OCI-LY7 (cell line): ENCODE data around the gene STK38L. TPM values are rescaled to one million over a fixed set of nuclear protein-coding genes. Genes with fewer than 3 reads are reported as not detected.

ENCODE experiments used
- BruUV-seq: library from RNA; stranded (reverse); fragments of 400-500 nt; replicated peaks from 2 replicates; lab custom pipeline; 2021; lab: Mats Ljungman, UMichigan
- CTCF ChIA-PET: fragments of 300-600 bp; sonication (Branson Sonifier 250); formaldehyde crosslinking; loops from one replicate; lab custom pipeline; 2022; ENCODE audit warnings: antibody characterized with exemption; ENCODE audit not compliant: unreplicated experiment; lab: Charles Lee
- POLR2A ChIA-PET: fragments of 300-600 bp; sonication (Branson Sonifier 250); formaldehyde crosslinking; loops from one replicate; lab custom pipeline; 2022; ENCODE audit warnings: antibody characterized with exemption; lab: Charles Lee
- DNase-seq: peaks from one replicate; pipeline ENCODE4 v3.0.0-alpha.2; 2015; ENCODE audit warnings: low spot score
- H2AFZ ChIP-seq: fragments of 200-600 bp; sonication (generic), shearing (Covaris generic); 2 replicates; pipeline ENCODE4 v1.6.1; 2014; ENCODE audit warnings: mild to moderate bottlenecking, antibody characterized with exemption, low read length, moderate library complexity
- H3K27ac ChIP-seq: fragments of 200-600 bp; sonication (generic); 2 replicates; pipeline ENCODE4 v1.5.1; 2014; ENCODE audit warnings: mixed run types, low read depth, mild to moderate bottlenecking, moderate library complexity, low read length, inconsistent platforms; ENCODE audit not compliant: poor library complexity, severe bottlenecking
- H3K36me3 ChIP-seq: fragments of 200-600 bp; sonication (generic); 2 replicates; pipeline ENCODE4 v1.6.1; 2014; ENCODE audit warnings: mild to moderate bottlenecking, antibody characterized with exemption, low read length, moderate library complexity, mixed read lengths; ENCODE audit not compliant: insufficient read depth
- H3K4me1 ChIP-seq: fragments of 200-600 bp; sonication (generic); 2 replicates; pipeline ENCODE4 v1.5.1; 2014; ENCODE audit warnings: mild to moderate bottlenecking, low read length; ENCODE audit not compliant: insufficient read depth, poor library complexity, severe bottlenecking
- H3K4me2 ChIP-seq: fragments of 200-600 bp; sonication (generic); 2 replicates; pipeline ENCODE4 v1.6.1; 2014; ENCODE audit warnings: mild to moderate bottlenecking, low read length
- H3K4me3 ChIP-seq: fragments of 200-600 bp; sonication (generic); 2 replicates; pipeline ENCODE4 v1.5.1; 2014; ENCODE audit warnings: mild to moderate bottlenecking, low read depth, low read length; ENCODE audit not compliant: poor library complexity, severe bottlenecking
- H3K79me2 ChIP-seq: fragments of 200-600 bp; sonication (generic); 2 replicates; pipeline ENCODE4 v1.6.1; 2016; ENCODE audit warnings: low read depth, mild to moderate bottlenecking, low read length, moderate library complexity, mixed read lengths; ENCODE audit not compliant: insufficient read depth
- H3K9me2 ChIP-seq: fragments of 200-600 bp; sonication (generic); 2 replicates; pipeline ENCODE4 v1.6.1; 2016; ENCODE audit warnings: mild to moderate bottlenecking, low read length, mixed read lengths; ENCODE audit not compliant: insufficient read depth
- H3K9me3 ChIP-seq: fragments of 200-600 bp; sonication (generic); 2 replicates; pipeline ENCODE4 v1.6.1; 2014; ENCODE audit warnings: mild to moderate bottlenecking, mixed run types, low read length, mixed read lengths
- H4K20me1 ChIP-seq: fragments of 200-600 bp; sonication (generic); 2 replicates; pipeline ENCODE4 v1.6.1; 2014; ENCODE audit warnings: mild to moderate bottlenecking, antibody characterized with exemption, low read length, moderate library complexity, mixed read lengths; ENCODE audit not compliant: insufficient read depth
- EZH2phosphoT487 ChIP-seq: fragments of 200-600 bp; sonication (generic); IDR thresholded peaks from 2 replicates; pipeline ENCODE4 v1.6.1; 2018; ENCODE audit warnings: low read depth, borderline replicate concordance, mild to moderate bottlenecking, mixed run types, antibody characterized with exemption, low read length, moderate library complexity, mixed read lengths
- intact Hi-C: fragments of 100-400 bp; cut with micrococcal nuclease; formaldehyde crosslinking; loops from one replicate; pipeline ENCODE4 v1.10.0; 2022; ENCODE audit not compliant: unreplicated experiment
- total RNA-seq, 2 experiments: library from RNA; depleted of rRNA in 1 of 2; stranded (reverse); fragments of >200 nt in 1 of 2; shearing (Covaris generic) in 1 of 2; gene quantifications; 2 replicates each; pipeline ENCODE4 v1.2.3, GENCODE V29; 2014 to 2022
- TF ChIP-seq, protein P1 (sequence below): fragments of 200-600 bp; sonication (generic); conservative IDR thresholded peaks from 2 replicates; pipeline ENCODE4 v1.5.1; 2014; ENCODE audit warnings: mild to moderate bottlenecking, antibody characterized with exemption, low read length, moderate library complexity, mixed read lengths

Gene STK38L
- total RNA-seq, 2 experiments from 2014 or later, result 15.2 to 29.9 TPM

DNA sequence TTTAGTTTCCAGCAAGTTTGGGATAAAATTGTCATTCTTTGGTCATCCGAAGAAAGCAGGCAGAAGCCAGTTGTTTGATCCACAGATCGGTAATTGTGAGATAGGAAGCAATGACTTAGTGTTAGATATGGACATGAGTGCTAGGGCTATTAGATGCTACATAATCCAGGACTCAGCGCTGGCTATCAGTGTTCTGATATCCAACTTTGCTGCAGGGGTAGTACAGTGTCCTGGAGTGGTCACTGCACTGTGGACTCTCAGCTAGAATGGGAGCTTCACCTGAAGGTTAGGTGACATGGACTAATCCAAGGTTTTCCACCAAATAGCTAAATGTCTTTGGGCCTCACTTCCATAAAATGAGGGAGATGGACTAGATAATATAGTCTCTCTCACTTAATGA is 39.9 kb downstream of the STK38L start:
- no peak for DNase-seq
- TF ChIP-seq, protein P1, sequence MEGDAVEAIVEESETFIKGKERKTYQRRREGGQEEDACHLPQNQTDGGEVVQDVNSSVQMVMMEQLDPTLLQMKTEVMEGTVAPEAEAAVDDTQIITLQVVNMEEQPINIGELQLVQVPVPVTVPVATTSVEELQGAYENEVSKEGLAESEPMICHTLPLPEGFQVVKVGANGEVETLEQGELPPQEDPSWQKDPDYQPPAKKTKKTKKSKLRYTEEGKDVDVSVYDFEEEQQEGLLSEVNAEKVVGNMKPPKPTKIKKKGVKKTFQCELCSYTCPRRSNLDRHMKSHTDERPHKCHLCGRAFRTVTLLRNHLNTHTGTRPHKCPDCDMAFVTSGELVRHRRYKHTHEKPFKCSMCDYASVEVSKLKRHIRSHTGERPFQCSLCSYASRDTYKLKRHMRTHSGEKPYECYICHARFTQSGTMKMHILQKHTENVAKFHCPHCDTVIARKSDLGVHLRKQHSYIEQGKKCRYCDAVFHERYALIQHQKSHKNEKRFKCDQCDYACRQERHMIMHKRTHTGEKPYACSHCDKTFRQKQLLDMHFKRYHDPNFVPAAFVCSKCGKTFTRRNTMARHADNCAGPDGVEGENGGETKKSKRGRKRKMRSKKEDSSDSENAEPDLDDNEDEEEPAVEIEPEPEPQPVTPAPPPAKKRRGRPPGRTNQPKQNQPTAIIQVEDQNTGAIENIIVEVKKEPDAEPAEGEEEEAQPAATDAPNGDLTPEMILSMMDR, result no peak
- no peak for TF ChIP-seq EZH2phosphoT487
- CTCF ChIA-PET, result no interaction called here
- Histone ChIP-seq H3K4me1 (no peaks in the 10 kb centered on the region), H2AFZ (no peak overlapping the region), H3K4me2 (no peak overlapping the region), H3K4me3 (no peak overlapping the region), H3K36me3 (no peaks in the 10 kb centered on the region), H4K20me1 (no peaks in the 10 kb centered on the region), H3K9me3 (no peaks in the 10 kb centered on the region), H3K27ac (no peak overlapping the region), H3K9me2 (no peaks in the 10 kb centered on the region), H3K79me2 (no peaks in the 10 kb centered on the region)
- no TSS peak for BruUV-seq
- intact Hi-C loops, result no loop called here
- POLR2A ChIA-PET, result interaction anchor here (0.7 to 1.7 kb wide), 3 partner anchors 12 to 255 kb away, joined by 3 to 4 read pairs (median 3); no protein-coding TSS in a partner anchor

DNA sequence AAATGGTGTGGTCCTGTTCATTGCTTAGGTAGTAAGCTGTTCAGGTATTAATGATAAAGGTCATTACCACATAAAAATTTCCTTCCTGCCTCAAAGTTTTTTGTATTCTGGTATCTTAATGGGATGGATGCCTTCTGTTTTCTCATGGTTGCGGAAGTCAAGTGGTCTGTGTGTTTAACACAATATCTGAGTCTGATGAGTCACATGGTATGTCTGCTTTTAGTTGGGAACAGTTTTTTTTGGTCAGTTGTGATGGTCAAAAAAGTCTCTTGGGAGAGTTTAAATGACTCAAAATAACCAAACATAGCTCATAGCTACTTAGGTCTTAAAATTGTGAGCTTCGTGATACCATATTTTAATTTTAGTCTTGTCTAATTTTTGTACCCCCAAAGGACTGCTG is 40.7 kb downstream of the STK38L start:
- intact Hi-C loops, result no loop called here
- no peak overlapping the region for H2AFZ ChIP-seq
- BruUV-seq, result no TSS peak
- H3K4me1 ChIP-seq, result no peaks in the 10 kb centered on the region
- H3K4me2 ChIP-seq, result no peak overlapping the region
- no peaks in the 10 kb centered on the region for H3K9me2 ChIP-seq
- ChIA-PET CTCF (interaction anchor here (0.7 kb wide), 1 partner anchor 20 kb away, joined by 3 read pairs; no protein-coding TSS in a partner anchor), POLR2A (interaction anchor here (1.0 to 1.9 kb wide), 7 partner anchors 12 to 451 kb away, joined by 3 to 6 read pairs (median 4); no protein-coding TSS in a partner anchor)
- H3K9me3 ChIP-seq, result no peaks in the 10 kb centered on the region
- no peak overlapping the region for H3K27ac ChIP-seq
- H3K4me3 ChIP-seq, result no peak overlapping the region
- H3K79me2 ChIP-seq, result no peaks in the 10 kb centered on the region
- TF ChIP-seq EZH2phosphoT487, result no peak
- TF ChIP-seq, protein P1, result no peak
- DNase-seq, result no peak
- no peaks in the 10 kb centered on the region for H3K36me3 ChIP-seq
- no peaks in the 10 kb centered on the region for H4K20me1 ChIP-seq

DNA sequence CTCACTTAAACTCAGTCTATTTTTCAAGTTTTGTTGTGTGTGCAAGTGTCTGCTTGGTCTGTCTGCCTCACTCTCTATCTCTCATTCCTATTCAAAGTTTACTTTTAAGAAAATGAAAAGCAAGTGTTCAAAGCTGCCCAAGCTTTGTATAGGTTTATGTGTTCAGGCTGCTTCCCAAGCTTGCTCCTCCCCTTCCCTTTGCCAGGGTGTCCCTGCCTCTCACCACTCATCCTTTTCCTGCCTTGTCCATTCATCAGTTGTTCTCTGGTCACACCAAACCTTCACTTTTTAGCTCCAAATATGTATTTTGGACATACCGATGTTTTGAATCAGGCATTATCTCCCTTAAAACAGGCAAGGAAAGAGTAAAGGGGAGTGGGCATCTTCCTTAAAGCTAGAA is 41.3 kb downstream of the STK38L start:
- no peak overlapping the region for H3K27ac ChIP-seq
- H3K9me2 ChIP-seq, result no peaks in the 10 kb centered on the region
- no peaks in the 10 kb centered on the region for H3K4me1 ChIP-seq
- no TSS peak for BruUV-seq
- H3K36me3 ChIP-seq, result no peaks in the 10 kb centered on the region
- no peak overlapping the region for H3K4me2 ChIP-seq
- no peaks in the 10 kb centered on the region for H3K79me2 ChIP-seq
- CTCF ChIA-PET, result no interaction called here
- POLR2A ChIA-PET, result interaction anchor here (0.7 to 1.9 kb wide), 8 partner anchors 12 to 663 kb away, joined by 3 to 6 read pairs (median 4); no protein-coding TSS in a partner anchor
- no peak overlapping the region for H2AFZ ChIP-seq
- H3K9me3 ChIP-seq, result no peaks in the 10 kb centered on the region
- intact Hi-C loops, result no loop called here
- TF ChIP-seq, protein P1, result no peak
- TF ChIP-seq EZH2phosphoT487, result no peak
- no peak for DNase-seq
- no peak overlapping the region for H3K4me3 ChIP-seq
- H4K20me1 ChIP-seq, result no peaks in the 10 kb centered on the region
